HG03139 (cell line): ENCODE data around the gene OIP5.
"Not testable (repeated sequence)": the region's sequence is repeated elsewhere in the genome, so short reads cannot be mapped to it uniquely, and the experiment has no call there.

Experiments
- ATAC-seq: cut with Tn5 transposase; IDR thresholded peaks from one replicate; pipeline ENCODE4 v1.9.1; 2021; ENCODE audit not compliant: unreplicated experiment

Gene OIP5

GRCh38 chr15:41304149-41304770 lies 28.1 kb downstream of the OIP5 start:
- ATAC-seq: no peak

- no peak for ATAC-seq
Measured at GRCh38 chr15:41301587-41301986, 30.8 kb downstream of the OIP5 start.

- not testable (repeated sequence) for ATAC-seq
Measured at GRCh38 chr15:41301139-41301538, 31.3 kb downstream of the OIP5 start.

GRCh38 chr15:41292521-41292920 lies 39.9 kb downstream of the OIP5 start:
- ATAC-seq: no peak

- peak; percentile 70 for ATAC-seq
Measured at GRCh38 chr15:41291065-41291631, 41.2 kb downstream of the OIP5 start.

- no peak for ATAC-seq
Measured at GRCh38 chr15:41289953-41290352, 42.4 kb downstream of the OIP5 start.

GRCh38 chr15:41288464-41288863 lies 43.9 kb downstream of the OIP5 start:
- no peak for ATAC-seq

- ATAC-seq: no peak
Measured at GRCh38 chr15:41286665-41287333, 45.6 kb downstream of the OIP5 start.

GRCh38 chr15:41285285-41285684 lies 47.1 kb downstream of the OIP5 start:
- ATAC-seq: no peak

GRCh38 chr15:41284427-41285177 lies 47.8 kb downstream of the OIP5 start:
- no peak for ATAC-seq

- ATAC-seq: peak; percentile 94
Measured at GRCh38 chr15:41283653-41284426, 48.6 kb downstream of the OIP5 start.

- not testable (repeated sequence) for ATAC-seq
Measured at GRCh38 chr15:41282980-41283652, 49.3 kb downstream of the OIP5 start.

- ATAC-seq: not testable (repeated sequence)
Measured at GRCh38 chr15:41282436-41282835, 50.0 kb downstream of the OIP5 start.

GRCh38 chr15:41281236-41281635 lies 51.2 kb downstream of the OIP5 start:
- ATAC-seq: no peak

- no peak for ATAC-seq
Measured at GRCh38 chr15:41279535-41280283, 52.7 kb downstream of the OIP5 start.

- no peak for ATAC-seq
Measured at GRCh38 chr15:41278319-41278718, 54.1 kb downstream of the OIP5 start.

GRCh38 chr15:41276831-41277230 lies 55.6 kb downstream of the OIP5 start:
- no peak for ATAC-seq

- ATAC-seq: no peak
Measured at GRCh38 chr15:41269887-41270286, 62.5 kb downstream of the OIP5 start.

GRCh38 chr15:41263891-41264351 lies 68.5 kb downstream of the OIP5 start:
- no peak for ATAC-seq

- no peak for ATAC-seq
Measured at GRCh38 chr15:41262571-41262970, 69.8 kb downstream of the OIP5 start.
